Mucosa of descending colon (tissue), 3 donors: ENCODE measurements around the gene SLC10A3. TPM values are rescaled to one million over a fixed set of nuclear protein-coding genes. Genes with fewer than 3 reads are reported as not detected.

Source experiments
- ATAC-seq: fragments of 200-7000 bp; cut with Tn5 transposase; one replicate; pipeline ENCODE4 v1.9.1; 2020; ENCODE audit warnings: mild to moderate bottlenecking, moderate library complexity
- DNase-seq, 3 donors: peaks; one replicate each; pipeline ENCODE4 v3.0.0-alpha.2; 2020
- H3K36me3 ChIP-seq: fragments of 200-600 bp; one replicate; pipeline ENCODE4 v1.8.0; 2021; ENCODE audit warnings: low read depth, mild to moderate bottlenecking
- H3K4me1 ChIP-seq: fragments of 200-600 bp; one replicate; pipeline ENCODE4 v1.8.0; 2021; ENCODE audit warnings: low read depth, mild to moderate bottlenecking
- H3K4me3 ChIP-seq: fragments of 200-600 bp; one replicate; pipeline ENCODE4 v1.8.0; 2021; ENCODE audit warnings: mild to moderate bottlenecking
- H3K9me3 ChIP-seq: fragments of 200-600 bp; one replicate; pipeline ENCODE4 v1.8.0; 2021; ENCODE audit warnings: mild to moderate bottlenecking
- intact Hi-C, 2 donors: fragments of 100-400 bp; cut with DNase I in 1 of 2; cut with micrococcal nuclease in 1 of 2; formaldehyde crosslinking; loops; one replicate each; pipeline versions ENCODE4 v1.11.0 to v1.11.1; 2022; cut with DNase I, micrococcal nuclease
- total RNA-seq, 3 donors: library from RNA; stranded (reverse); fragmentation: NEBNext Ultra II Directional in 2 of 3; extraction: Animal tissue kit (Norgen Biotek cat#: 25700) in 2 of 3; gene quantifications; one replicate each; pipeline versions ENCODE4 v1.2.1 to v1.2.4, GENCODE V29; 2021 to 2023
- TF ChIP-seq, protein P1 (sequence below): fragments of 200-600 bp; IDR thresholded peaks from one replicate; pipeline ENCODE4 v1.8.0; 2022; ENCODE audit warnings: antibody characterized with exemption, mild to moderate bottlenecking
- donor health status: DM: no; HTN: no; CAD: no; lungs with moderate emphysema.
- donor health status: DM: no; HTN: no; CAD: no.
- donor health status: DM: no; HTN: yes; CAD: no.

SLC10A3 gene
- total RNA-seq, 3 donors from 2014 or later: 26.2 to 30.6 (median 28.0) TPM

- intact Hi-C loops: no loop called here
- TF ChIP-seq, protein P1, sequence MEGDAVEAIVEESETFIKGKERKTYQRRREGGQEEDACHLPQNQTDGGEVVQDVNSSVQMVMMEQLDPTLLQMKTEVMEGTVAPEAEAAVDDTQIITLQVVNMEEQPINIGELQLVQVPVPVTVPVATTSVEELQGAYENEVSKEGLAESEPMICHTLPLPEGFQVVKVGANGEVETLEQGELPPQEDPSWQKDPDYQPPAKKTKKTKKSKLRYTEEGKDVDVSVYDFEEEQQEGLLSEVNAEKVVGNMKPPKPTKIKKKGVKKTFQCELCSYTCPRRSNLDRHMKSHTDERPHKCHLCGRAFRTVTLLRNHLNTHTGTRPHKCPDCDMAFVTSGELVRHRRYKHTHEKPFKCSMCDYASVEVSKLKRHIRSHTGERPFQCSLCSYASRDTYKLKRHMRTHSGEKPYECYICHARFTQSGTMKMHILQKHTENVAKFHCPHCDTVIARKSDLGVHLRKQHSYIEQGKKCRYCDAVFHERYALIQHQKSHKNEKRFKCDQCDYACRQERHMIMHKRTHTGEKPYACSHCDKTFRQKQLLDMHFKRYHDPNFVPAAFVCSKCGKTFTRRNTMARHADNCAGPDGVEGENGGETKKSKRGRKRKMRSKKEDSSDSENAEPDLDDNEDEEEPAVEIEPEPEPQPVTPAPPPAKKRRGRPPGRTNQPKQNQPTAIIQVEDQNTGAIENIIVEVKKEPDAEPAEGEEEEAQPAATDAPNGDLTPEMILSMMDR: no peak
- ATAC-seq: peak; percentile 88
These were observed 46.3 kb downstream of the SLC10A3 start, which contains the start of gene FAM50A for GRCh38 chrX:154443992-154444754. Gene FAM50A (plus strand): TSS chrX:154444141. CDS start chrX:154444236, 95 bp downstream.

GRCh38 chrX:154443479-154443910 lies 46.9 kb downstream of the SLC10A3 start:
- H3K36me3 ChIP-seq: no peaks in the 10 kb centered on the region

More at GRCh38 chrX:154443992-154444754, 46.3 kb downstream of the SLC10A3 start, which contains the start of gene FAM50A:
- peak; percentile 85 to 88 (median 87) for DNase-seq
- H3K4me1 ChIP-seq: peaks cover 6% of the 10 kb centered on the region
- H3K9me3 ChIP-seq: no peaks in the 10 kb centered on the region
- no peaks in the 10 kb centered on the region for H3K36me3 ChIP-seq
- H3K4me3 ChIP-seq: peak within 1 kb of the TSS; percentile 24

DNA sequence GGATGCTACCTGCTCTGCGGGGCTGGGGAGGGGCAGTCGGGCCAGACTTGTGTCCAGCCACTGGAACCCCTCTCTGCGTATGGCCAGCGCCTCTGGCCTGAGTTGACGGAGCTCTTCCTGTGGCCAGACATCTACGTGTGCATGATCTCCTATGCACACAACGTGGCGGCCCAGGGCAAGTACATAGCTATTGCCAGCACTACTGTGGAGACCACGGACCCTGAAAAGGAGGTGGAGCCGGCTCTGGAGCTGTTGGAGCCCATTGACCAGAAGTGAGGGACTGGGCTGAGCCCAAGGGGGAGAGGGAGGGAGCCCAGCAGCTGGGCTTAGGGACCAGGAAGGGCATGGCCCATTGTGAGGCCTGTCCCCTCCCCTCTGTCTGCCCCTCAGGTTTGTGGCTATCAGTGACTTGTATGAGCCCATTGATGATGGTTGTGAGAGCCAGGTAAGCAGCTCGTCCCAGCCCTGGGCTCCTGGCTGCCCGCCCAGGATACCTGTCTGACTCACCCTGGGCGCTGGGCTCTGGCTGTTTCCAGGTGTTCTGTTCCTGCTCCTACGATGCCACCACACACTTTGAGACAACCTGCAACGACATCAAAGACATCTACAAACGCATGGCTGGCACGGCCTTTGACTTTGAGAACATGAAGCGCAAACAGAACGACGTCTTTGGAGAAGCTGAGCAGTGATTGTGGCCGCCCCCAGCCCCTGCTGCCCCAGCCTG lies 48.3 kb downstream of the SLC10A3 start:
- DNase-seq: no peak
- intact Hi-C loops: no loop called here
- TF ChIP-seq, protein P1: no peak
- Histone ChIP-seq H3K4me3 (no peak overlapping the region), H3K4me1 (peaks cover 6% of the 10 kb centered on the region), H3K9me3 (no peaks in the 10 kb centered on the region), H3K36me3 (no peaks in the 10 kb centered on the region)
- ATAC-seq: no peak

More at GRCh38 chrX:154443479-154443910, 46.9 kb downstream of the SLC10A3 start:
- ATAC-seq: no peak
- TF ChIP-seq, protein P1: no peak
- DNase-seq: peak in 1 of 3 donors; percentile 12
- H3K4me1 ChIP-seq: peaks cover 6% of the 10 kb centered on the region
- intact Hi-C loops: no loop called here
- no peak overlapping the region for H3K4me3 ChIP-seq
- no peaks in the 10 kb centered on the region for H3K9me3 ChIP-seq

- Histone ChIP-seq H3K36me3 (no peaks in the 10 kb centered on the region), H3K4me1 (peaks cover 6% of the 10 kb centered on the region), H3K9me3 (no peaks in the 10 kb centered on the region), H3K4me3 (no peak overlapping the region)
- ATAC-seq: no peak
- TF ChIP-seq, protein P1: no peak
- no peak for DNase-seq
- intact Hi-C loops: no loop called here
These were observed 48.9 kb downstream of the SLC10A3 start for GRCh38 chrX:154441564-154441963.

DNA sequence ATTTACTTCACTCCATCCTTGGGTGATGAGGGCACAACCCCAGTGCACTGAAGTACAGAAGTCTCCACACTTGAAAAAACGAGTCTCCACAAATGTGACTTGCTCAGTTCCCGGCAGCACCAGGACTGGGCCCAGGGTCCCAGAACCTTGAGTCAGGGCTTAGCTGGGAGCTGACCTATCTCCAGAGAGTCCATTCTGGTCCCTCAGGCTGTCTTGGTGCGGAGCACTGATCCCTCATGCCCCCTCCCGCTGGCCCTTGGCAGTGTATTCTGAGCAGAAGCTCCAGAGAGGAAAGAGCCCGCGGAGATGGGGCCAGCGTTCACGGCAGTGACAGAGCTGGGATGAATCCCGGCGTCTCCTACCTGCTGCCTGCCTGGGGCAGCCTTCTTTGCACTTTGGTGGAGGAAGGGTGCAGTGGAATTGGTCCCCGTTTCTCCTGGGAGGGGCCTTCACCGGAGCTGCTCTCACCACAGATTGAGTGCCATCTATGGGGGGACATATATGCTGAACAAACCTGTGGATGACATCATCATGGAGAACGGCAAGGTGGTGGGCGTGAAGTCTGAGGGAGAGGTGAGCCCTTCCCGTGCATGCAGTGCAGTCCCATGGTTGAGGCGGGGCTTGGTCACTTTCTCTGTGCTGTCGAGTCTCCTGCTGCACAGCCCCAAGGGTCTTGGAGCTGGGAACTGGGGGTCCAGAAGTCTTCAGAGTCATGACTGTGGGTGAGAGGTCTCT lies 49.6 kb downstream of the SLC10A3 start:
- peaks cover 6% of the 10 kb centered on the region for H3K4me1 ChIP-seq
- ATAC-seq (no peak), DNase-seq (no peak)
- no peaks in the 10 kb centered on the region for H3K9me3 ChIP-seq
- intact Hi-C loops: no loop called here
- no peaks in the 10 kb centered on the region for H3K36me3 ChIP-seq
- TF ChIP-seq, protein P1: no peak
- H3K4me3 ChIP-seq: no peak overlapping the region
